Body of pancreas (tissue), 4 donors: ENCODE measurements around the gene DNAJC8. TPM values are rescaled to one million over a fixed set of nuclear protein-coding genes. Genes with fewer than 3 reads are reported as not detected.

Experiments used
- ATAC-seq: fragments of 150-250 bp; one replicate; pipeline ENCODE4 v1.9.1; 2016
- DNase-seq, 4 donors: peaks; one replicate each; pipeline ENCODE4 v3.0.0-alpha.2; 2019
- H3K27ac ChIP-seq, 4 donors: fragments of 200-600 bp; sonication (generic); 1 replicate in 3 of 4; 2 replicates in 1 of 4; pipeline versions ENCODE4 v1.5.1 to v1.6.1; 2016 to 2019; ENCODE audit warnings: mild to moderate bottlenecking in 1 of 4, mixed read lengths in 1 of 4, moderate library complexity in 1 of 4
- H3K27me3 ChIP-seq, 2 donors: fragments of 200-600 bp; sonication (generic); one replicate each; pipeline ENCODE4 v1.6.0; 2016; ENCODE audit warnings: mild to moderate bottlenecking in 1 of 2
- H3K36me3 ChIP-seq, 2 donors: fragments of 200-600 bp; sonication (generic); replicated peaks in 1 of 2; 2 replicates each; pipeline ENCODE4 v1.5.1; 2016; ENCODE audit warnings: low read depth in 2 of 2; ENCODE audit not compliant: insufficient read depth in 1 of 2
- H3K4me1 ChIP-seq: fragments of 200-600 bp; sonication (generic); one replicate; pipeline ENCODE4 v1.6.0; 2016
- H3K4me3 ChIP-seq, 2 donors: fragments of 200-600 bp; sonication (generic); 1 replicate in 1 of 2; 2 replicates in 1 of 2; pipeline ENCODE4 v1.5.1; 2016 to 2019
- H3K9me3 ChIP-seq, 3 donors: fragments of 200-600 bp; sonication (generic); 1 replicate in 2 of 3; 2 replicates in 1 of 3; pipeline ENCODE4 v1.5.1; 2016
- CTCF ChIP-seq, 7 experiments: fragments of 450-650 bp in 4 of 7; fragments of 200-600 bp in 3 of 7; sonication (generic) in 3 of 7; IDR thresholded peaks; one replicate each; pipeline ENCODE4 v1.5.1; 2016 to 2019; ENCODE audit warnings: antibody characterized with exemption in 7 of 7
- POLR2A ChIP-seq, 3 donors: fragments of 450-650 bp; IDR thresholded peaks; one replicate each; pipeline ENCODE4 v1.6.1; 2016; ENCODE audit warnings: antibody characterized with exemption in 3 of 3, mild to moderate bottlenecking in 2 of 3
- WGBS, 2 donors: methylation state at CpG; one replicate each; pipeline ENCODE4 v1.1.5; 2017; 5-methylcytosine and 5-hydroxymethylcytosine counted together
- intact Hi-C: fragments of 100-400 bp; cut with DNase I; formaldehyde crosslinking; loops from one replicate; pipeline ENCODE4 v1.15.1; 2023
- total RNA-seq, 2 donors: library from RNA; depleted of rRNA; stranded (reverse); fragments of >200 nt; gene quantifications; one replicate each; pipeline ENCODE4 v1.1.0, GENCODE V29; 2016

Gene DNAJC8
- total RNA-seq, 2 donors from 2014 or later: 18.7 to 53.1 TPM

- no peak for TF ChIP-seq POLR2A (IDR thresholded peaks at IDR 0.05)
- TF ChIP-seq CTCF (IDR thresholded peaks at IDR 0.05): no peak
- Histone ChIP-seq H3K4me1 (no peaks in the 10 kb centered on the region), H3K27ac (no peak overlapping the region), H3K27me3 (no peaks in the 10 kb centered on the region), H3K4me3 (no peak overlapping the region), H3K36me3 (peaks cover 6 to 15% of the 10 kb centered on the region in 2 donors), H3K9me3 (no peaks in the 10 kb centered on the region)
- no peak for DNase-seq
- ATAC-seq: no peak
- WGBS, 2 donors: 59 to 71% methylated on average over 1 of the region's 1 CpG
- intact Hi-C loops: no loop called here
These were observed 37.0 kb downstream of the DNAJC8 start for GRCh38 chr1:28195780-28196179.

GRCh38 chr1:28194326-28195035 is 38.3 kb downstream of the DNAJC8 start:
- Histone ChIP-seq H3K9me3 (no peaks in the 10 kb centered on the region), H3K27ac (no peak overlapping the region), H3K27me3 (no peaks in the 10 kb centered on the region), H3K4me3 (no peak overlapping the region), H3K4me1 (no peaks in the 10 kb centered on the region), H3K36me3 (peaks cover 5 to 6% of the 10 kb centered on the region in 2 donors)
- TF ChIP-seq CTCF (IDR thresholded peaks at IDR 0.05) (no peak), POLR2A (IDR thresholded peaks at IDR 0.05) (no peak)
- DNase-seq (no peak), ATAC-seq (no peak)
- 76 to 79% methylated on average over 7 to 8 of the region's 8 CpGs for WGBS, 2 donors
- intact Hi-C loops: no loop called here

GRCh38 chr1:28193701-28194161 is 39.1 kb downstream of the DNAJC8 start:
- H3K9me3 ChIP-seq: no peaks in the 10 kb centered on the region
- H3K27ac ChIP-seq: no peak overlapping the region
- 59% methylated on average over 5 to 6 of the region's 8 CpGs for WGBS, 2 donors
- peaks cover 0 to 4% of the 10 kb centered on the region in 2 donors for H3K36me3 ChIP-seq
- ATAC-seq (peak; percentile 45), DNase-seq (no peak)
- no peak overlapping the region for H3K4me3 ChIP-seq
- no peaks in the 10 kb centered on the region for H3K4me1 ChIP-seq
- no peak for TF ChIP-seq POLR2A (IDR thresholded peaks at IDR 0.05)
- no peak for TF ChIP-seq CTCF (IDR thresholded peaks at IDR 0.05)
- intact Hi-C loops: no loop called here
- H3K27me3 ChIP-seq: no peaks in the 10 kb centered on the region

- Histone ChIP-seq H3K9me3 (no peaks in the 10 kb centered on the region), H3K4me3 (no peak overlapping the region), H3K27me3 (no peaks in the 10 kb centered on the region), H3K36me3 (no peaks in the 10 kb centered on the region), H3K4me1 (no peaks in the 10 kb centered on the region), H3K27ac (no peak overlapping the region)
- 56 to 78% methylated on average over 12 of the region's 12 CpGs for WGBS, 2 donors
- no peak for DNase-seq
- intact Hi-C loops: no loop called here
- no peak for ATAC-seq
- TF ChIP-seq POLR2A (IDR thresholded peaks at IDR 0.05) (no peak), CTCF (IDR thresholded peaks at IDR 0.05) (no peak)
These were observed 41.7 kb downstream of the DNAJC8 start for GRCh38 chr1:28190996-28191645.
